Erythroblast (primary cell): Measurements from ENCODE around the gene GPR158.

Experiments used
- GATA1 ChIP-seq: IDR thresholded peaks from 2 replicates; pipeline ENCODE4 v1.6.1; 2011; ENCODE audit warnings: low read depth, mild to moderate bottlenecking, control low read depth, low read length, moderate library complexity
- POLR2A ChIP-seq: IDR thresholded peaks from 2 replicates; pipeline ENCODE4 v1.6.1; 2011; ENCODE audit warnings: mild to moderate bottlenecking, low read length

DNA sequence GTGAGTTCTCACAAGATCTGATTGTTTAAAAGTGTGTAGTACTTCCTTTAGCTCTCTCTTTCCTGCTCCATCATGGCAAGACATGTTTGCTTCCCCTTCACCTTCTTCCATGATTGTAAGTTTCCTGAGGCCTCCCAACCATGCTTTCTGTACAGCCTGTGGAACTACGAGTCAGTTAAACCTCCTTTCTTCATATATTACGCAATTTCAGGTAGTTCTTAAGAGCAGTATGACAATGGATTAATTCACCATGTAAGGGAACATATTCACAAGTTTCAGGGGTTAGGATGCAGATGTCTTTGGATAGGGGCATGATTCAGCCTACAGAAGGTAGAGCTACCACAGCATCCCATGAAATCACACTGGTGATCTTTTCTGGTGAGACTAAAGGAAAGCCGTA, 174.7 kb downstream of the GPR158 start:
- TF ChIP-seq POLR2A (no peak), GATA1 (no peak)
